ENCODE data around the gene WNT9A. TPM values are rescaled to one million over a fixed set of nuclear protein-coding genes. Genes with fewer than 3 reads are reported as not detected.
"Not testable (repeated sequence)": the region's sequence is repeated elsewhere in the genome, so short reads cannot be mapped to it uniquely, and the experiment has no call there.

The WNT9A gene
- total and polyA plus RNA-seq, 9 of the 15 experiments (the other 6 are each of a cell fraction or from before 2014, with no cell fraction given) = 0.04 to 0.17 (median 0.10) TPM; not detected in 4

DNA sequence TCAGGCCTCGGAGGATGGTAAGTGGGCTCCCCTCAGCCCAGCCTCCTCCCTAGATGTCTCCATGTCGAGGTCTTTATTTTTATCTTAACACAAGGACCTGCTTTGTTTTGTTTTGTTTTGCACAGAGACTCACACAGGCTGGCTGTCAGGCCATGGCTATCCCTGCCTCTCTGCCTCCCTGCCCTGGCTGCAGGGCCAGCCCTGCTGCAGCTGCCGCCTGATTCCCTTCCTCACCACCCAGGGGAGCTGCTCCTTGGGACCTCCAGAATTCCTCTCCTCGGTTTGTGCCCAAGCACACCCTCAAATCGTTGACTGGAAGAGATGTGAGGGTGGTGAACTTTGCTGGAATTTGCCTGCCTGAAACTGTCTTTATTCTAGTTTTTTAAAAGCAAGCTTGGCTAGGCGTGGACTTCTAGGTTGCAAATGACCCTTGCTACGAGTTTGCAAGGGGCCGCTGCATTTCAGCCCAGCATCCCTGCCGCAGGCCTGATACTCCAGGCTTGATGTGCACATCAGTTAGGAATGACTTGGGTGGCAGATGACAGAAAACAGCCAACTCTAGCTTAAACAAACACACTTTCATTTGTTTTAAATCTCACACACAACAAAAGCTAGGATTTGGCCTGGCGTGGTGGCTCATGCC lies 37.1 kb downstream of the WNT9A start (continued):
- TF ChIP-seq ZNF668 (CRISPR knock-in tag; IDR thresholded peaks at IDR 0.05) = no peak
- no peak for TF ChIP-seq SIN3A (IDR thresholded peaks at IDR 0.05; ENCODE audit: borderline replicate concordance in 2 of 2, control insufficient read depth in 1 of 2, low read depth in 2 of 2, low read length in 2 of 2)
- no peak for TF ChIP-seq RFX5 (IDR thresholded peaks at IDR 0.05; ENCODE audit: low read depth, low read length)
- TF ChIP-seq, protein P1, sequence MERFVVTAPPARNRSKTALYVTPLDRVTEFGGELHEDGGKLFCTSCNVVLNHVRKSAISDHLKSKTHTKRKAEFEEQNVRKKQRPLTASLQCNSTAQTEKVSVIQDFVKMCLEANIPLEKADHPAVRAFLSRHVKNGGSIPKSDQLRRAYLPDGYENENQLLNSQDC (CRISPR knock-in tag; IDR thresholded peaks at IDR 0.05) = no peak
- no peak for TF ChIP-seq PURB (CRISPR knock-in tag; IDR thresholded peaks at IDR 0.05; ENCODE audit: low read depth)
- TF ChIP-seq ADNP (tag; IDR thresholded peaks at IDR 0.05) = no peak
- no peak for TF ChIP-seq ERF (CRISPR knock-in tag; IDR thresholded peaks at IDR 0.05)

- WGBS (ENCODE audit: insufficient coverage, low coverage, missing lambda C conversion rate) = 0% methylated on average over 8 of the region's 8 CpGs
- POLR2A ChIA-PET = interaction anchor here (0.7 kb wide), 1 partner anchor 29 kb away, joined by 3 read pairs; no protein-coding TSS in a partner anchor
These were observed 37.8 kb downstream of the WNT9A start for GRCh38 chr1:227909923-227910328.

More at GRCh38 chr1:227909923-227910328, 37.8 kb downstream of the WNT9A start:
- H3K4me2 ChIP-seq (ENCODE audit: insufficient read depth, low read length); CTCF ChIA-PET (ENCODE audit: low intra/inter-chr PET ratio); H3K27ac ChIP-seq (ENCODE audit: extremely low read depth, low read depth, low read length); BruUV-seq (replicated peaks); H3K4me3 ChIP-seq; H3K9me3 ChIP-seq (replicated peaks; ENCODE audit: control insufficient read depth, insufficient read depth, low read depth, low read length); H2AFZ ChIP-seq (ENCODE audit: low read depth, low read length); ATAC-seq; intact Hi-C loops (cut with micrococcal nuclease); FAIRE-seq; H3K9ac ChIP-seq (ENCODE audit: insufficient read depth in 1 of 2, low read depth in 2 of 2, low read length in 2 of 2); H4K20me1 ChIP-seq (replicated peaks; ENCODE audit: control insufficient read depth, insufficient read depth, low read length); H3K79me2 ChIP-seq (ENCODE audit: control insufficient read depth, insufficient read depth, low read length); in situ Hi-C loops (cut with MboI); H3K36me3 ChIP-seq (ENCODE audit: control insufficient read depth, insufficient read depth, low read length); H3K9me1 ChIP-seq (ENCODE audit: control insufficient read depth, insufficient read depth, low read length); DNase-seq (ENCODE audit: extremely low read depth in 1 of 4, low spot score in 3 of 4): not testable (repeated sequence)
- peaks cover 12 to 64% of the 10 kb centered on the region in 2 experiments; a peak in 4 of 5 replicates for H3K27me3 ChIP-seq (ENCODE audit: control insufficient read depth in 2 of 2, insufficient read depth in 2 of 2, low read length in 2 of 2)
- peaks cover 0 to 25% of the 10 kb centered on the region in 2 experiments; a peak in 1 of 5 replicates for H3K4me1 ChIP-seq (replicated peaks in 1 of 2; ENCODE audit: control insufficient read depth in 2 of 2, insufficient read depth in 2 of 2, low read length in 2 of 2)
- TF ChIP-seq, protein P2, sequence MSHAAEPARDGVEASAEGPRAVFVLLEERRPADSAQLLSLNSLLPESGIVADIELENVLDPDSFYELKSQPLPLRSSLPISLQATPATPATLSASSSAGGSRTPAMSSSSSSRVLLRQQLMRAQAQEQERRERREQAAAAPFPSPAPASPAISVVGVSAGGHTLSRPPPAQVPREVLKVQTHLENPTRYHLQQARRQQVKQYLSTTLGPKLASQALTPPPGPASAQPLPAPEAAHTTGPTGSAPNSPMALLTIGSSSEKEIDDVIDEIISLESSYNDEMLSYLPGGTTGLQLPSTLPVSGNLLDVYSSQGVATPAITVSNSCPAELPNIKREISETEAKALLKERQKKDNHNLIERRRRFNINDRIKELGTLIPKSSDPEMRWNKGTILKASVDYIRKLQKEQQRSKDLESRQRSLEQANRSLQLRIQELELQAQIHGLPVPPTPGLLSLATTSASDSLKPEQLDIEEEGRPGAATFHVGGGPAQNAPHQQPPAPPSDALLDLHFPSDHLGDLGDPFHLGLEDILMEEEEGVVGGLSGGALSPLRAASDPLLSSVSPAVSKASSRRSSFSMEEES (CRISPR knock-in tag; IDR thresholded peaks at IDR 0.05) = peak; percentile 39; the same call in 1 of the 2 replicates
- TF ChIP-seq ZNF263 (CRISPR knock-in tag; IDR thresholded peaks at IDR 0.05; ENCODE audit: borderline replicate concordance) = peak; percentile 96
